GM12878 (cell line): ENCODE results near the gene CCDC97.

Source experiments
- CEBPB ChIP-seq, 2 experiments: fragments of 150-350 bp in 1 of 2; IDR thresholded peaks; 2 replicates each; pipeline ENCODE4 v1.6.1; 2012 to 2014; ENCODE audit warnings: low read depth in 2 of 2, low read length in 2 of 2, borderline replicate concordance in 1 of 2, inconsistent platforms in 1 of 2
- ELK1 ChIP-seq: IDR thresholded peaks from 2 replicates; pipeline ENCODE4 v1.6.1; 2012; ENCODE audit warnings: low read depth, low read length, improper control_type of control experiment
- GABPA ChIP-seq: IDR thresholded peaks from 2 replicates; pipeline ENCODE4 v1.6.1; 2014; ENCODE audit warnings: antibody characterized with exemption, low read depth, mild to moderate bottlenecking, inconsistent platforms
- ZNF384 ChIP-seq: IDR thresholded peaks from 2 replicates; pipeline ENCODE4 v1.6.1; 2012; ENCODE audit warnings: low read depth, mild to moderate bottlenecking, low read length, improper control_type of control experiment, borderline replicate concordance

DNA sequence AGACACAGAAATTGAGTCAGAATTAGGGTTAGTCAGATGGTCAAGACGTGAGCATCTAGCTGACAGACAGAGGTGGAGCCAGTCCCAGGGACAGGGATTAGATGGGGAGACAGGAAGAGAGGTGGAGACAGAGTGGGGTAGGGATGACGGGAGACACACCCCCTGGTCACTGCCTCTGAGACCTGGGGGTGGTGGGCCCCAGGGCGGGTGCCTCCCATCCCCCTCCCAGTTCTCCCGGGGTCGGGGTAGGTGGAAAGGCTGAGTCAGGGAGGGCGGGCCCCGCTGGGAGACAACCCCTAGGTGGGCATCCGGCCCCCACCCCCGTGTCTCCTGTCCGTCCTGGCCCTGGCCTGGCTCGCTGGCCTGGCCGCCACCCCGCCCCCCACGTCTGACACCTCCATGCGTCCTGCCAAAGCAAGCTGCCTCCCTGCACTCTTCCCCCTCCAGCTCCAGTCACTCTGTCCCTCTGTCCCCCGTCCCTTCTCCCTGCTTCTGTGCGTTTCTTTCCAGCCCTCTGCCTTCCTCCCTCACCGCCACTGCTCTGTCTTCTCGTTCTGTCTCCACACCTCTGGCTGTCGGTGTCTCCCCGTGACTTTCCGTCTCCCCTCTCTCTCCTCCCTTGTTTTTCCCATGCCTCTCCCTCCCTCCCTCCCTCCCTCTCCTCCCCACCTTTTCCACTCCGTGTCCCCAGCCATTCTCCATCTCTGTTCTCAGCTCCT lies 15.1 kb downstream of the CCDC97 start:
- TF ChIP-seq ELK1 (no peak), CEBPB (IDR thresholded peaks at IDR 0.05; ENCODE audit: borderline replicate concordance in 1 of 2, low read depth in 2 of 2, low read length in 2 of 2) (no peak), ZNF384 (no peak), GABPA (no peak)
